AG10803 (cell line): Measurements from ENCODE around the gene BAHCC1.

ENCODE experiments used
- DNase-seq: peaks from one replicate; pipeline ENCODE4 v3.0.0; 2010; ENCODE audit warnings: low read depth
- H3K4me3 ChIP-seq: 2 replicates; pipeline ENCODE4 v1.5.1; 2011; ENCODE audit warnings: mild to moderate bottlenecking, low read length, control low read depth
- TF ChIP-seq, protein P1 (sequence below): conservative IDR thresholded peaks from 2 replicates; pipeline ENCODE4 v1.5.1; 2011; ENCODE audit warnings: mild to moderate bottlenecking, low read length, control low read depth, inconsistent platforms

The BAHCC1 gene

DNA sequence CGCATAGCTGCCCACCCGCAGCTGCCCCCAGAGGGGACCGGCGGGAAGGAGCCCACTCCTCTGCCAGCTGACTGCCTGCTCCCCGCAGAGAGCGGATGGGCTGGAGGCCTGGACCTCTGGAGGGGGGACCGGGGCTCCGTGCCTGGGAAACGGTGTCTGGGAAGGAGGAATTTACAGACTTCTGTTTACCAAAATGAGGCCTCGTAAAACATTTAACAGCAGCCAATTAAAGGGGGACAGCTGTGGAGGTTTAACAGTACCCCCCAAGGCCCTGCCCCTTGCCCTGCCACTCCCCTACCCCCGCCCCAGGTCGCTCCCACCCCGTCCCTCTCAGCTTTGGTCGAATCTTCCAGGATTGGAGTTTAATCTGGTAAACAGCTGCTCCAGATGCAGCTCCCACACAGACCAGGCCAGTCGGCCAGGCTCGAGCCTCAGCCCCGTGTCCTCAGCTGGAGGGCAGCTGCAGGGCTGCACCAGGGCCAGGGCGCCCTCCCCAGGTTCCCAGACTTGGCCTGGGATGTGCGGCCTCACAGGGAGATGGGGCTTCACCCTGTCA lies 41.1 kb downstream of the BAHCC1 start:
- H3K4me3 ChIP-seq = no peak overlapping the region
- TF ChIP-seq, protein P1, sequence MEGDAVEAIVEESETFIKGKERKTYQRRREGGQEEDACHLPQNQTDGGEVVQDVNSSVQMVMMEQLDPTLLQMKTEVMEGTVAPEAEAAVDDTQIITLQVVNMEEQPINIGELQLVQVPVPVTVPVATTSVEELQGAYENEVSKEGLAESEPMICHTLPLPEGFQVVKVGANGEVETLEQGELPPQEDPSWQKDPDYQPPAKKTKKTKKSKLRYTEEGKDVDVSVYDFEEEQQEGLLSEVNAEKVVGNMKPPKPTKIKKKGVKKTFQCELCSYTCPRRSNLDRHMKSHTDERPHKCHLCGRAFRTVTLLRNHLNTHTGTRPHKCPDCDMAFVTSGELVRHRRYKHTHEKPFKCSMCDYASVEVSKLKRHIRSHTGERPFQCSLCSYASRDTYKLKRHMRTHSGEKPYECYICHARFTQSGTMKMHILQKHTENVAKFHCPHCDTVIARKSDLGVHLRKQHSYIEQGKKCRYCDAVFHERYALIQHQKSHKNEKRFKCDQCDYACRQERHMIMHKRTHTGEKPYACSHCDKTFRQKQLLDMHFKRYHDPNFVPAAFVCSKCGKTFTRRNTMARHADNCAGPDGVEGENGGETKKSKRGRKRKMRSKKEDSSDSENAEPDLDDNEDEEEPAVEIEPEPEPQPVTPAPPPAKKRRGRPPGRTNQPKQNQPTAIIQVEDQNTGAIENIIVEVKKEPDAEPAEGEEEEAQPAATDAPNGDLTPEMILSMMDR = no peak
- peak; percentile 38 for DNase-seq

DNA sequence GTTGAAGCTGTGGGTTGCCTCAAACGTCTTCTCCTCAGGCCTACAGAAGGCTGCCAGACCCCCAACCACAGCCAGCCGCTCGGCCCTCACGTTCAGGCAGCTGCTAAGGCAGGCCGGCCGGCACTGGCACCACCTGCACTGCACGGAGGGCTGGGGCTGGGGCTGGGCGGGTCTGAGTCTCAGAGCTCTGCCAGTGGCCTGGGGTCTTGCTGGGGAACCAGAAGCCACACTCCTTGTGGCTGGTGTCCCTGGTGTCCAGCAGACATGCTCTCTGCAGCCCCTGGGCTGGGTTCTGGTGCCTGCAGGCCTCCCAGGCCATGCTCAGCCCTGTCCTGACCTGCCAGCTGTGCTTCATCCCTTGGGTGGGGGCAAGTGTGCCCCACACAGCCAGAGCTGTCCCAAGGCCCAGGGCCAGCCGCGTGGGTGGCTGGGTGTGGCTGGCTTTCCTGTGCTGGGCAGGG lies 42.0 kb downstream of the BAHCC1 start:
- DNase-seq = no peak
- TF ChIP-seq, protein P1 = no peak
- no peak overlapping the region for H3K4me3 ChIP-seq

DNA sequence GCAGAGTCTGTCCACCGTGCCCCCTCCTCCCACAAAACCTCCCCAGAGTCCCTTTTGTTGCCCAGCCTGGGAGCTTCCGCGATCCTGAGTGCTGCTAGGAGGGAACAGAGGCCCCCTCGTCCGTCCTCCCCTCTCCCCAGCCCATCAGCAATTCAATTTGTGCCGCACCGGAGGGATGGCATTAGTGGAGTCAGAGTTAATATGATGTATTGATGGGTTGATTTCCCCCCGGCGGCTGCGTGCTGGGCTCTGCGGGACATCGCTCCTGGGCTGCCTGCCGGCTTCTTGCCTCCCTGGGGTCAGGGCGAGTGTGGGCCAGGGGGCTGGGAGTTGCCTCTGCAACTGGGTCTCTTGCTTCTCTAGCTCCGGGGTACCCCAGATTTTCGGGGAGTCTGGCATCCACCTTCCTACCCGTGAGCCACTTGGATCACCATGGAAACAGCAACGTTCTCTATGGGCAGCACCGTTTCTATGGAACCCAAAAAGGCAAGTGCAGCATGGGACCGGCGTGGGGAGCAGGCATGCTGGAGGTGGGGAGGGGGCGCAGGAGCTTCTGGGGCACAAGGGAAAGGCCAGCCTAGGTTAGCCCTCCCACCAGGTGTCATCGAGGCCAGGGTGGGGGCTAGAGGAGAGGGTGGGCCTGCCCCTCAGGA lies 42.9 kb downstream of the BAHCC1 start:
- no peak for DNase-seq
- no peak overlapping the region for H3K4me3 ChIP-seq
- TF ChIP-seq, protein P1 = no peak

DNA sequence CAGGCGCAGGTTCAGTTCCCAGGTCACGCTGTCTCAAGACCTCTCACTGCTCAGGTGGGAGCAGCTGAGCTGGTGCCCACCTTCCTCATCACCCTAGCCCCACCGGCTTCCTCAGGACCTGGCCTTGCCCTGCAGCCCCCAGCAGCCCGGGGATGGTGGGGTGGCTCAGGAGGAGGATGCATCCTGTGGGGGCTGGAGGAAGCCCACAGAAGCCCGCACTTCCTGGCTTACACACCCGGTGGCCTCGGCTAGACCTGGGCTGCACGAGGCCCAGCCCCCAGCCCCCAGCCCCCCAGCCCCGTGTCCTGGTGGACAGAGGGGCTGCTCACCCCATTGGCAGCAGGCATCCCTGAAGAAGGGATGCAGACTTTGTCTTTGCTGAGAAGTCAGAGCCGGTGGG lies 43.4 kb downstream of the BAHCC1 start:
- no peak overlapping the region for H3K4me3 ChIP-seq
- no peak for DNase-seq
- TF ChIP-seq, protein P1 = no peak

DNA sequence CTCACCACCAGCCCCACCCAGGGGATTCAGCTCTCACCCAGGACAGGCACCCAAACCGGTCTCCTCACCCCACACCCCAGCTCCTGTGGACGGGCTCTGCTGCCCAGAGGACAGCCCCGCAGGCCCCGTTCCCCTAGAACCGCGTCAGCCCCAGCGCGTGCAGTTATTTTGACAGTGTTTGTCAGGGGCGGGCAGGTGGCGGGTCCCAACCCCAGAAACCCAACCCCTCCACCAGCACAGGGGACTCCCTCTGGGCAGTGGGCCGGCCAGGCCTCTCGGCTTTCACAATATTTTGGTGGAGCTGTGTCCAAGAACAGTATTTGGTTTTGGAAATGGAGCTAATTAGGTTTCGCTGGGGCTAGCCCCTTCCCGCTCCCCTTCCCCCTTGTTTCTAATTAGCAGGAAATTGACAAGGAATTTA lies 44.8 kb downstream of the BAHCC1 start:
- DNase-seq = no peak
- TF ChIP-seq, protein P1 = no peak
- no peak overlapping the region for H3K4me3 ChIP-seq

DNA sequence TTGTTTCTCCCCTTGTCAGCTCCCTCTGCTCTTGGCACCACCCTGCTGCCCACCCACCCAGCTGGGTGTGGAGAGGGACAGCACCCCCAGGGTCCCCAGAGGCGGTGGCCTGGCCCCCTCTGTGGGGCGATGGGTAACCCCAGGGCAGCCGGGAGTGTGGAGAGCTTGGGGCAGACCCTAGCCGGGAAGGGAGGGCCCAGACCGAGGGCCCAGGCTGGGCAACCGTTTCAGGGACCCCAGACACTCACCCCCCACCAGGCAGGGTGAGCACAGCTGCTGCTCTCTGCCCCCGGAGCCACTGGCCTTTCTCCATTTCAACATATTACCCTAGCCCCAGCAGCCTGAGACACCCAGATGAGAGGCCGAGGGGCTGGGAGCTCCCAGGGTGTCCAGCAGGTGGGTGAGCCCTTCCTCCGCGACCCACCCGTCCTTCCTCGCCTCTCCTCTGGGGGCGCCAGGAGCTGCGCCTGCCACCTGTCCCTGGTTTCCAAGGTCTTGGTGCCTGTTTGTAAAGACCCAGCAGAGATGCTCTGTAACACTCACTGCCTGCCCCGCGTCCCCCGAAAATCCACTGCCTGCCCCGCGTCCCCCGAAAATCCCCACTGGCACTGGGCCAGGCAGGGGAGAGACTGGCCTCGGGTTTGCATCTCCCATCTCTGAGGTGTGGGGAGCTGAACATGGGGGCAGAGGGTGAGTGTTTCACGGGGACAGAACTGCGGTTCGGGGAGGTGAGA lies 45.4 kb downstream of the BAHCC1 start:
- DNase-seq = no peak
- no peak overlapping the region for H3K4me3 ChIP-seq
- TF ChIP-seq, protein P1 = peak; percentile 38

DNA sequence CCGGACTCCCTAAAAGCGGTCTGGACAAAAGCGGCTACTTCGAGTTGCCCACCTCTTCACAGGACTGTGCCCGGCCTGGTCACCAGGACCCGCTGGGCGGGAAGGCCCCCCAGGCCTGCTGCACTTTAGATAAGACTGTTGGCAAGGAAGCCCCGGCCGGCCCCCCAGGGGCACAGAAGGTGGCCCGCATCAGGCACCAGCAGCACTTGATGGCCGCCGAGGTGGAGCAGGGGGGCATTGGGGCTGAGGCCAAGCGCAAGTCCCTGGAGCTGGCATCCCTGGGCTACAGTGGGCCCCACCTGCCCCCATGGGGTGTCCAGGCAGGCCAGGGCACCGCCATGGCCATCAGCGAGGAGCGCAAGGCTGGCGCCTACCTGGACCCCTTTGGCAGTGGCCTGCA lies 47.5 kb downstream of the BAHCC1 start:
- H3K4me3 ChIP-seq = no peak overlapping the region
- TF ChIP-seq, protein P1 = no peak
- no peak for DNase-seq
